Caco-2 (cell line): ENCODE measurements around the gene TPPP2. TPM values are rescaled to one million over a fixed set of nuclear protein-coding genes. Genes with fewer than 3 reads are reported as not detected.

ENCODE experiments used
- BruUV-seq: library from RNA; stranded (reverse); fragments of 400-500 nt; replicated peaks from 2 replicates; lab custom pipeline; 2021; lab: Mats Ljungman, UMichigan
- CTCF ChIA-PET: fragments of 300-600 bp; sonication (Branson Sonifier 250); formaldehyde crosslinking; loops from one replicate; lab custom pipeline; 2022; ENCODE audit warnings: antibody characterized with exemption; lab: Charles Lee
- POLR2A ChIA-PET: fragments of 300-600 bp; sonication (Branson Sonifier 250); formaldehyde crosslinking; loops from one replicate; lab custom pipeline; 2022; ENCODE audit warnings: antibody characterized with exemption; lab: Charles Lee
- DNase-seq, 2 experiments: peaks; one replicate each; pipeline versions ENCODE4 v3.0.0 to v3.0.0-alpha.2; 2020 to 2022
- H3K27me3 ChIP-seq: replicated peaks from 2 replicates; pipeline ENCODE4 v1.6.0; 2011; ENCODE audit warnings: low read length; ENCODE audit not compliant: control insufficient read depth, insufficient read depth
- H3K36me3 ChIP-seq: 2 replicates; pipeline ENCODE4 v1.5.1; 2011; ENCODE audit warnings: low read length; ENCODE audit not compliant: control insufficient read depth, insufficient read depth
- H3K4me1 ChIP-seq: fragments of 250-450 bp; sonication (Bioruptor Pico); 2 replicates; pipeline ENCODE4 v1.5.1; 2020; ENCODE audit warnings: mild to moderate bottlenecking
- H3K4me3 ChIP-seq: 2 replicates; pipeline ENCODE4 v1.5.1; 2011; ENCODE audit warnings: low read depth, mild to moderate bottlenecking, control low read depth, low read length
- H3K9me3 ChIP-seq: fragments of 250-450 bp; sonication (Bioruptor Pico); 2 replicates; pipeline ENCODE4 v1.5.1; 2020; ENCODE audit warnings: mild to moderate bottlenecking, moderate library complexity
- H3K27ac Mint-ChIP-seq: one replicate; pipeline ENCODE4 v1.8.0; 2022; ENCODE audit warnings: mixed read lengths; ENCODE audit not compliant: unreplicated experiment
- H3K27me3 Mint-ChIP-seq: one replicate; pipeline ENCODE4 v1.8.0; 2022; ENCODE audit warnings: mixed read lengths; ENCODE audit not compliant: insufficient read depth, unreplicated experiment
- H3K36me3 Mint-ChIP-seq: one replicate; pipeline ENCODE4 v1.8.0; 2022; ENCODE audit warnings: mild to moderate bottlenecking, mixed read lengths; ENCODE audit not compliant: insufficient read depth, unreplicated experiment
- H3K4me1 Mint-ChIP-seq: one replicate; pipeline ENCODE4 v1.8.0; 2022; ENCODE audit warnings: low read depth, mixed read lengths; ENCODE audit not compliant: unreplicated experiment
- H3K4me3 Mint-ChIP-seq: one replicate; pipeline ENCODE4 v1.8.0; 2022; ENCODE audit warnings: mild to moderate bottlenecking, moderate library complexity, mixed read lengths; ENCODE audit not compliant: unreplicated experiment
- H3K9me3 Mint-ChIP-seq: one replicate; pipeline ENCODE4 v1.8.0; 2022; ENCODE audit warnings: mixed read lengths; ENCODE audit not compliant: unreplicated experiment
- intact Hi-C: fragments of 100-400 bp; cut with micrococcal nuclease; formaldehyde crosslinking; loops from one replicate; pipeline ENCODE4 v1.10.0; 2022; ENCODE audit not compliant: unreplicated experiment
- total RNA-seq: library from RNA; stranded (reverse); gene quantifications from 2 replicates; pipeline ENCODE4 v1.2.3, GENCODE V29; 2022
- TF ChIP-seq, protein P1 (sequence below), 2 experiments: fragments of 200-600 bp in 1 of 2; IDR thresholded peaks; 1 replicate in 1 of 2; 2 replicates in 1 of 2; pipeline versions ENCODE4 v1.5.1 to v1.8.0; 2011 to 2022; ENCODE audit warnings: antibody characterized with exemption in 1 of 2, control low read depth in 1 of 2, inconsistent platforms in 1 of 2, low read depth in 1 of 2, low read length in 1 of 2, mild to moderate bottlenecking in 1 of 2, moderate library complexity in 1 of 2; ENCODE audit not compliant: insufficient read depth in 1 of 2, severe bottlenecking in 1 of 2, unreplicated experiment in 1 of 2

TPPP2 gene
- total RNA-seq, 1 experiment from 2014 or later, result not detected

- Histone ChIP-seq H3K36me3 (no peaks in the 10 kb centered on the region), H3K4me3 (no peak overlapping the region), H3K9me3 (no peaks in the 10 kb centered on the region), H3K27me3 (no peaks in the 10 kb centered on the region), H3K4me1 (peaks cover 5% of the 10 kb centered on the region; the same call in 1 of the 2 replicates)
- no peak for DNase-seq
- intact Hi-C loops, result loop anchor here (5.0 kb wide), 1 partner anchor 39 kb away; the partner anchor contains the start of gene RNASE8
- Mint-ChIP-seq H3K9me3 (no peaks in the 10 kb centered on the region), H3K4me1 (peaks cover 18% of the 10 kb centered on the region), H3K27ac (no peak overlapping the region), H3K36me3 (peaks cover 7% of the 10 kb centered on the region), H3K4me3 (no peak overlapping the region), H3K27me3 (no peaks in the 10 kb centered on the region)
- TF ChIP-seq, protein P1, sequence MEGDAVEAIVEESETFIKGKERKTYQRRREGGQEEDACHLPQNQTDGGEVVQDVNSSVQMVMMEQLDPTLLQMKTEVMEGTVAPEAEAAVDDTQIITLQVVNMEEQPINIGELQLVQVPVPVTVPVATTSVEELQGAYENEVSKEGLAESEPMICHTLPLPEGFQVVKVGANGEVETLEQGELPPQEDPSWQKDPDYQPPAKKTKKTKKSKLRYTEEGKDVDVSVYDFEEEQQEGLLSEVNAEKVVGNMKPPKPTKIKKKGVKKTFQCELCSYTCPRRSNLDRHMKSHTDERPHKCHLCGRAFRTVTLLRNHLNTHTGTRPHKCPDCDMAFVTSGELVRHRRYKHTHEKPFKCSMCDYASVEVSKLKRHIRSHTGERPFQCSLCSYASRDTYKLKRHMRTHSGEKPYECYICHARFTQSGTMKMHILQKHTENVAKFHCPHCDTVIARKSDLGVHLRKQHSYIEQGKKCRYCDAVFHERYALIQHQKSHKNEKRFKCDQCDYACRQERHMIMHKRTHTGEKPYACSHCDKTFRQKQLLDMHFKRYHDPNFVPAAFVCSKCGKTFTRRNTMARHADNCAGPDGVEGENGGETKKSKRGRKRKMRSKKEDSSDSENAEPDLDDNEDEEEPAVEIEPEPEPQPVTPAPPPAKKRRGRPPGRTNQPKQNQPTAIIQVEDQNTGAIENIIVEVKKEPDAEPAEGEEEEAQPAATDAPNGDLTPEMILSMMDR (IDR thresholded peaks at IDR 0.05; ENCODE audit: insufficient read depth in 1 of 2, low read depth in 1 of 2, low read length in 1 of 2, severe bottlenecking in 1 of 2, unreplicated experiment in 1 of 2), result no peak
- BruUV-seq, result no TSS peak
- ChIA-PET CTCF (no interaction called here), POLR2A (no interaction called here)
These were observed 11.2 kb upstream of the TPPP2 start for GRCh38 chr14:21018781-21019180.

DNA sequence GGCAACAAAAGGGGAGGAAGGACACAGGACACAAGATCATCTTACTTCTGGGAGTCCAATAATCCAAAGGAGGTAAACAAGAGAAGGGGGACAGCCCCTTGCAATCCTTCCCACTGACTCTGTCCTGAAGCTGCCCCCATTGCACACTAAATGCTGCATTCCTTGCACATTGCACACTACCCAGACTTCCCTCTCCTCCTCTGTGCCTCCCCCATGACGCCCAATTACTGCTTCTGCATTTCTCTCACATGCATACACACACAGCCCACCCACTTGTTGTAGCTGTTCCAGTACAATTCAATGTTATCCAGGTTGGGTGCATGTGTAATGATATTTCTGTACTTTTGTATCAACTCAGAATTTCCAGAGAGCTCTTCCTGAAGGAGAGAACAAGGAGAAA is 10.7 kb upstream of the TPPP2 start:
- Mint-ChIP-seq H3K27me3 (no peaks in the 10 kb centered on the region), H3K4me3 (no peak overlapping the region), H3K27ac (no peak overlapping the region), H3K36me3 (peaks cover 7% of the 10 kb centered on the region), H3K9me3 (no peaks in the 10 kb centered on the region), H3K4me1 (peaks cover 18% of the 10 kb centered on the region)
- H3K4me1 ChIP-seq, result peaks cover 6% of the 10 kb centered on the region; the same call in 1 of the 2 replicates
- ChIA-PET CTCF (no interaction called here), POLR2A (no interaction called here)
- H3K27me3 ChIP-seq, result no peaks in the 10 kb centered on the region
- DNase-seq, result no peak
- no peaks in the 10 kb centered on the region for H3K36me3 ChIP-seq
- no TSS peak for BruUV-seq
- TF ChIP-seq, protein P1 (IDR thresholded peaks at IDR 0.05; ENCODE audit: insufficient read depth in 1 of 2, low read depth in 1 of 2, low read length in 1 of 2, severe bottlenecking in 1 of 2, unreplicated experiment in 1 of 2), result no peak
- H3K9me3 ChIP-seq, result no peaks in the 10 kb centered on the region
- intact Hi-C loops, result loop anchor here (5.0 kb wide), 1 partner anchor 38 kb away; the partner anchor contains the start of gene RNASE8
- no peak overlapping the region for H3K4me3 ChIP-seq

GRCh38 chr14:21020977-21021545 is 9.0 kb upstream of the TPPP2 start:
- intact Hi-C loops, result no loop called here
- no TSS peak for BruUV-seq
- TF ChIP-seq, protein P1 (IDR thresholded peaks at IDR 0.05; ENCODE audit: insufficient read depth in 1 of 2, low read depth in 1 of 2, low read length in 1 of 2, severe bottlenecking in 1 of 2, unreplicated experiment in 1 of 2), result no peak
- H3K4me3 ChIP-seq, result no peak overlapping the region
- Mint-ChIP-seq H3K4me1 (peaks cover 11% of the 10 kb centered on the region), H3K4me3 (no peak overlapping the region), H3K27ac (no peak overlapping the region), H3K36me3 (peaks cover 7% of the 10 kb centered on the region), H3K27me3 (no peaks in the 10 kb centered on the region), H3K9me3 (no peaks in the 10 kb centered on the region)
- ChIA-PET POLR2A (no interaction called here), CTCF (no interaction called here)
- H3K4me1 ChIP-seq, result peaks cover 9% of the 10 kb centered on the region; the same call in 1 of the 2 replicates
- H3K36me3 ChIP-seq, result no peaks in the 10 kb centered on the region
- H3K9me3 ChIP-seq, result no peaks in the 10 kb centered on the region
- DNase-seq, result no peak
- H3K27me3 ChIP-seq, result no peaks in the 10 kb centered on the region
